NCI-H2196 treated with DMSO at 0.1 percent for 48 hours (cell line): Measurements from ENCODE around the gene PKN3.
A peak's percentile ranks its signal among the peaks of the same experiment; 100 is the strongest.

ENCODE experiments used
- DNase-seq: peaks from one replicate; lab custom pipeline; 2025; ENCODE audit not compliant: unreplicated experiment; lab: John Stamatoyannopoulos, UW

The PKN3 gene

DNA sequence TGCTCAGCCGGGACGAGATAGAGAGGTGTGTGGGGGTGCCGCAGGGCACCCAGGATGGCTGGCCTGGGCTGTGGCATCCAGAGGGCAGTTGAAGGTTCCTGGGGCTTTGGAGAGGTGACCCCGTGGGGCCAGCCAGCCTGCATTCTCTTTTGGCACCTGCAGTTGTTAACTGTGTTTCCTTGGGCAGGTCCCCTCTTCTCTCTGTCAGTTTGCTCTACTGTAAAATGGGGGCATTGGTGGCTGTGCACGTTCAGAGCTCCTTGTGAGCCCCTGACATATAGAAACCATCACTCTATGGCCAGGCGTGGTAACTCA is 13.1 kb downstream of the PKN3 start:
- DNase-seq: no peak

DNA sequence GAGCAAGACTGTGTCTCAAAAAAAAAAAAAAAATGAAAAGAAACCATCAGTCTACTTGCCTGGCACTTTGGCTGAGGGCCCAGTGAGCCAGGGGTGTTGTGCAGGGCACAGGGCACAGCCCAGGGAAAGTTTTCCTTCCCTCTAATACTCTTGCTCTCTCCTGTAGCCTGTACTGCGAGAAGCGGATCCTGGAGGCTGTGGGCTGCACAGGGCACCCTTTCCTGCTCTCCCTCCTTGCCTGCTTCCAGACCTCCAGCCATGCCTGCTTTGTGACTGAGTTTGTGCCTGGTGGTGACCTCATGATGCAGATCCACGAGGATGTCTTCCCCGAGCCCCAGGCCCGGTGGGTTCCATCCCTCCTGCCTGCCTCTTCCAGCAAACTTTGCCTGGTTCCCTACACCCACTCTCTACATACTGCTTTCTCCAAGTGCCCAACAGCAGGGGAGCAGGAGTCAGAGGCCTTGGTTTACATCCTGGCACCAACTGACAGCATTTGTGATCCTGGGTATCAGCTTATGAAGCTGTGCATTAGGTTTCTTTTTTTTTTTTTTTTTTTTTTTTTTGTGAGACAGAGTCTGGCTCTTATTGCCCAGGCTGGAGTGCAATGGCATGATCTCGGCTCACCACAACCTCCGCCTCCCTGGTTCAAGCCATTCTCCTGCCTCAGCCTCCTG is 14.4 kb downstream of the PKN3 start:
- no peak for DNase-seq

DNA sequence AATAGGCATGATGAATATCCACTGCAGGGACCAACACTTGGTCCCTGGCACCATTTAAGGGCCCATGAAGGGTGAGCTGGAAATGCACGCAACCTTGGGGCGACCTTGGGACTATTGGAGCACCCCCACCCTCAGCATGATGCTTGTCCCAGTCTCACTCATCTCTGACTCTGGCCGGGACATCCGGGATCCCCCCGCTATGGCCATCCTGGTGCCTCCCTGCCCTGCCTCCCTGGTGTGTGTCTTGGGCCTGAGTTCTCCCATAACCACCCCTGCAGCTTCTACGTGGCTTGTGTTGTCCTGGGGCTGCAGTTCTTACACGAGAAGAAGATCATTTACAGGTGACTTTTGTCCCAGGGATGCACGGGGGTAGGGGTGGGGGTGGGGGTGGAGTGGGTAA is 15.7 kb downstream of the PKN3 start:
- DNase-seq: no peak

DNA sequence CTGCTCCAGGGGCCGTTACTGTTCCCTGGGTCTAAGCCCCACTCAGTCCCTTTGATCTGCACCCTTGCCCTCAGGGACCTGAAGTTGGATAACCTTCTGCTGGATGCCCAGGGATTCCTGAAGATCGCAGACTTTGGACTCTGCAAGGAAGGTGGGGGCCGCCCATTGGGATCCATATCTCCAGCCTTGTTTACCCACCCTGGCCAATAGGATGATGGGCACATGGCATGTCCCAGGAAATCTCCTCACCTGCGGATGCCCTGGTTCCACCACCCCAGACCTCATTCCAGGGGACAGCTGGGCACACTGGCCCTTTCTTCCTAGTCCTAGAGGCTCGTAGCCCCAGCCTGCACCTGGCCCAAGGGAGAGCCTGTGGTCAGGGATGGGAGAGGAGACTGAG is 16.2 kb downstream of the PKN3 start:
- no peak for DNase-seq

DNA sequence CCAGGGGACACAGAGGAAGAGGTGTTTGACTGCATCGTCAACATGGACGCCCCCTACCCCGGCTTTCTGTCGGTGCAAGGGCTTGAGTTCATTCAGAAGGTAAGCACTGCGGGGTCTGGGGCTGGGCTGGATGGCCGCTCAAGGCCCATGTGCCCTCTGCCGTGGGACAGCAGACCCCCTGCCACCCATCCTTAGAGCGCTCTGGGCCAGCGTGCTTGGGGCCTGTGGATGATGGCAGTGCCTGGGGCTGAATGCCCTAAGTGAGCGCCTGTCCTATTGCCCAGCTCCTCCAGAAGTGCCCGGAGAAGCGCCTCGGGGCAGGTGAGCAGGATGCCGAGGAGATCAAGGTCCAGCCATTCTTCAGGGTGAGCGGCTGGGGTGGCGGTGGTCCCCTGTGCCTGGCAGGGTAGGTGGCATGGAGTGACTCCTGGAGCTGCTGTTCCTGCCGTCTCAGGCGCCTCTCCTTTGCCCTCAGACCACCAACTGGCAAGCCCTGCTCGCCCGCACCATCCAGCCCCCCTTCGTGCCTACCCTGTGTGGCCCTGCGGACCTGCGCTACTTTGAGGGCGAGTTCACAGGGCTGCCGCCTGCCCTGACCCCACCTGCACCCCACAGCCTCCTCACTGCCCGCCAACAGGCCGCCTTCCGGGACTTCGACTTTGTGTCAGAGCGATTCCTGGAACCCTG is 17.8 kb downstream of the PKN3 start:
- DNase-seq: no peak

DNA sequence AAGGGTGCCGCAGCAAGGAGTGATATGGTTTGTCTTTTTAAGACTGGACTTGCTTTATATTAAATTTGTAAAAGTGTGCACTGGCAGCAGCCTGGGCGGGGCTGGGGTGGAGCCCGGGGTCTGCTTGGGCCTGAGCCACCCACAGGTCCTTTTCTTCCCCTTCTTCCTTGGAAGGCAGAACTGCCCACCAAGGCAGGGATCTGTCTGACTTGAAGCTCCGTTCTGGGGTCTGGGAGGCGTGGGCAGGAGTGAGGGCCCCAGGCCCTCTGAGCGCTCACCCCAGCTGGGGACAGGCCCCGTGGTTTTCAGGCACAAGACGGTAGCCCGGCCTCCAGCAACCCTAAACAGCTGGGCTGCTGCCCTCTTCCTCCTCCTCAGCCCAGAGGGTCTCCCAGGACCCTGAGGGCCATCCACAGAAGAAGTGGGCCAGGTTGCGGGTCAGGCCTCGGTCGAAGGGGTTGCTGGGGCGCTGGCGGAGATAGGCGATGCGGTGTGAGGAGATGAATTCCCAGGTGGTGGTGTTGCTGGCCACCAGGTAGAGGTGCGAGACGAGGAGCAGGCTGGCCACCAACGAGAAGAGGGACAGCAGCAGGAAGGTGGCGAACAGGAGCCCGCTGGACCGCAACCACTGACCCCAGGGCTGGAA is 18.7 kb downstream of the PKN3 start:
- DNase-seq: no peak

DNA sequence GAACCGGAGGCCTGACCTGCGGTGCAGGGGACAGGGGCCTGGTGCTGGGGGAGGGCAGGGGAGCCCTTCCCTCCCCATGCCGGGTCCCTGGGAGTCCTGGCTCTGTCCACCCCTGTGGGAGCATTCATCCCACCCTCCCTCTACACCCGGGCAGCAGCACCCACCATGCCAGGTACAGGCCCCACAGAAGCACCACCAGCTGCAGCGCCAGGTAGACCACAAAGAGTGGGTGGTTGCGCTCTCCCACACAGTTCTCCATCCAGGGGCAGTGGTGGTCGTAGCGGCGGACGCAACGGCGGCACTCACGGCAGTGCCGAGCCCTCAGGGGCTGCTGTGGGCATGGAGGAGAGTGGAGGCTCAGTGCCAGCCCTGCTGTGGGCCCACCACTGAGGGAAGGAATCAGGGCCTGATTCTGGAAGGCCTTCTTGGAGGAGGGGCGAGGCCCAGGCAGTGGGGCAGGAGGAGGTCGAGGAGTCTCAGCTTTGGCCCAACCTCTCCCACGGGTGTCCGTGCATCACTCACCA is 19.2 kb downstream of the PKN3 start:
- DNase-seq: no peak

DNA sequence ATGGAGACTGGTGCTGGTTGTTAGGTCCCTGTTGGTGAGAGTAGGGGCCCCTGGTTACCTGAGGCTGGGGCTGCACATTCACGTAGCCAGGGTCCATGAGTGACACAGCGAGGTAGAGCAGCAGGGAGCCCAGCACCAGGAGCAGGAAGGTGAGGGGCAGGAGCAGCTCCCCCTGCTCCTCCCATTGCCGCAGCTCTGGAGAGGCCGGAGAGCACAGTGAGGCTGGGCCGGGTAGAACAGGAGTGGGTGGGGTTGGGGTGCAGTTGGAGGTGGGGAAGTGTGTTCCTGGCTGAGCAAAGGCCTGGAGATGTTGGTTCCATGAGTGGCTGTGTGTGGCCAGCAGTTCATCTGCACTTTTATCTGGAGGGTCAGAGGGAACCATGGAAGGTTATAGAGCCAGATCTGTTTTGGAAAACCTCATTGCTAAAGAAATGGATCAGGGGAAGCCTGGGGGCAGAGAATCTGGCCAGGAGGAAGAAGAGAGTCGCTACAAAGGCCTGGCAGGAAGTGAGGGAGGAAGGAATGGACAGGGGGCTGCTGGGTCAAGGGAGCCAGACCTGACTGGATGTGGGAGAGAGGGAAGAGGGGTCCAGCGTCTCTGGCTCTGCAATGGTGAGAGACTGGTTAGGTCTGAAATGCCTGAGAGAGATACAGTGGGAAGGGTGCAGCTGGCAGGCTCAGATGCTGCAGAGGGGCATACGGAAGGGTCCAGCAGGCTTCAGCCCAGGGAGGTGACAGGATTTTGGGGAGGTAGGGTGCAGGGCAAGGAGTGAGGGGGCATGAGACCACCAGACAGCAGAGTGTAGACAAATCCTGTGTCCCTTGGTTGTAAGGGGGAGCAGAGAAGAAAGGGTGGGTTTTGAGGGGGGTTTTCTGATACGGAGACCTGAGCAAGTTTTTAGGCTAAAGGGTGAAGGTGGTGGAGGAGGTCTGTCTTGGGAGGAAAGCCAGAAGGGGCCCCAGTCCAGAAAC is 20.4 kb downstream of the PKN3 start:
- DNase-seq: no peak

DNA sequence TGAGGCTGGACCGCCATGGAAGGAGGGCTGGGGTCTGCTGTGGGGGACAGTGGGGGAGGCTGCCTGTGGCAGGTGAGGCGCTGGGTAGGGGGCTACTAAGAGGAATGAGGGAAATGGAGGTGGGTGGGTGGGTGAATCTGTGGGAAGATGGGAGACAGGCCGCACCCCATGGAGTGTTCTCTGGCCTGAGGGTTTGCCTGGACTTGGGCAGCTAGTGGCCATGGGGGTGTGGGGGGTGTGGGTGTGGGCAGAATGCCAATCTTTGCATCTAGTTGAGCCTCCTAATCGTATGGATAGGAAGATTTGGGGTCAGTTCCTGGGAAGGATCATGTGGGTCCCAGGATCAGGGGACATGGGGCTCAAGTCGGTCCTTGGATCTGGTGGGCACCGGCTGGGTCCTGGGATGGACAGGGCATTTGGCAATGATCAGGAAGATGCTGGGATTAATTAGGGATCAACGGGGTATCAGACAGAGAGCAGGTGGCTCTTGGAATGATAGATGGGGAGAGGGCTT is 21.1 kb downstream of the PKN3 start:
- no peak for DNase-seq

DNA sequence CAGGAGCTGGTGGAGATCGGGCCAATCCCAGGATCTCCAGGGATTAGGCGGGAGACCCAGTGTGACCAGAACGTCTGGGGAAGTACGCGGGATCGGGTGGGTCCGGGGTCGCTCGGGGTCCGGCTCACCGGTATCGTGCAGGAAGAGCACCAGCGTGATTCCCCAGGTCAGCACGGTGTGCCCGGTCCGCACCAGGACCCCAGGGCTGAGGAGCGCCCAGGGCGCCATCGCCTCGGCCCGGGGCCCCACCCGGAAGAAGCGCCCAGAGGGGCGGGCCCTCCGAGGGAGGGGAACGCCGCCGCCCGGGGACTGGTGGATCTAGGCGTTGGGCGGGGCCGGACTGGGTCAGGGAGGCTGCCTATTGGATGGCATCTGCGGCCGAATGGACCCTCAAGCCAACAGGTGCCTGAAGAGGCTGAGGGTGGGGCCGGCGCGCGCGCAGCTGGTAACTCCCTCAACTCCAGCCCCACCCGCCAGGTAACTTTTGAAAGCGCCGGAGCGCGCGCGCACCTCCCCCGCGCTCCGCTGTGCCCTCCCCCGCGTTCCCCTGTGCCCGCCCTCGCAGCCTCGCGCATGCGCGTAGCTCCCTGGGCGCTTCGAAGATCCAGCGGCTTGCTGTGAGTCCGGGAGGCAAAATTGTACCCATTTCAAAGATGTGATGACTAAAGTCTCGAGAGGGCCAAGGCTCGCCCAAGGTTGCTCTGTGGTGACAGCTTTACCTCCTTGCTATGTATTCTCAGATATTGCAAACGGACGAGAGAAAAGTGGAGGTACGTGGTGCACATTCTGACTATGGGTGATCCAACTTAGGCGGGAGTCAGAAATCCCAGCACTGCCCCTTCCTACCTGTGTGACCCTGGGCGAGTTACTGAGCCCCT is 21.8 kb downstream of the PKN3 start, which contains the start of gene ZDHHC12:
Gene ZDHHC12, minus strand, starts transcription at position 262 of the 878 bp plus-strand sequence. Its CDS starts 34 bp downstream, at position 228.
- peak; percentile 99 for DNase-seq

DNA sequence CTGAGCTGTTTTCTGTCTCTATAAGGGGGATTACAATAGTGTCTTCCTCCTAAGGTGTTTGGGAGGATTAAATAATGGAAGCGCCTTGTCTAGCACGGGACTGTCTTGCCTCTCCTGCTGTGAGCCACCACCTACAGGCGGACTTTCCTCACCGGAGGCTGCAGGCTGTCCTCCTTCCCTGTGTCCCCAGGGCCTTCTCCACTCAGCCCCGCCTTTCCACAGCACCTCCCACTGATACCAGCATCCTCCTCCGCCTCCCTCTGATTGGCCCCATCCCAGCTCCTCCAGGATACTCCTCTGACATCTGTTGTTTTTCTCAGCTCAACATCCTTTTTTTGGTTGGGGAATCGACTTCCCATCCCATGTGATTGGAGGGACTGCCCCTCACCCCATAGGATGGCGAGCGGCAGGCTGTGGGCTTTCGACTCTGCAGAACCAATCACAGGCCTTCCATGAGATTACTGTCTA is 22.5 kb downstream of the PKN3 start:
- DNase-seq: peak; percentile 83

DNA sequence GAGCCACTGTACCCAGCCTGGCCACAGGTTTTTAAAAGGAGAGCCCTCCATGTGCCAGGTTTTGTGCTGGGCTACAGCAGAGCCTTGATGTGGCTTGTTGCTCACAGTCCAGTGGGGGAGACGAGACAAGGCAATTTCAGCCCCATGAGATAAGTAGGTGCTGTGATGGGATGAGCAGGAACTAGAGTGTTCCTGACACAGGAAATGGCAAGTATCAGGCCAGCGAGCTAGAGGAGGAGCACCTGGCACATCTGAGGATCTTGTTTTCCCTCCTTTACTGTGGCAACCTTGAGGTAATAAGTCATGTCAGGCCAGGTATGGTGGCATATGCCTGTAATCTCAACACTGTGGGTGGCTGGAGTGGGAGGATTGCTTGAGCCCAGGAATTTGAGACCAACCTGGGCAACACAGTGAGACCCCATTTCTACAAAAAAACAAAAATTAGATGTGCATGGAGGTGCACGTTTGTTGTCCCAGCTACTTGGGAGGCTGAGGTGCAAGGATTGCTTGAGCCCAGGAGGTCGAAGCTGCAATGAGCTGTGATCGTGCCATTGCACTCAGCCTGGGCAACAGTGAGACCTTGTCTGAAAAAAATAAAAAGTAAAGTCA is 25.4 kb downstream of the PKN3 start:
- no peak for DNase-seq

DNA sequence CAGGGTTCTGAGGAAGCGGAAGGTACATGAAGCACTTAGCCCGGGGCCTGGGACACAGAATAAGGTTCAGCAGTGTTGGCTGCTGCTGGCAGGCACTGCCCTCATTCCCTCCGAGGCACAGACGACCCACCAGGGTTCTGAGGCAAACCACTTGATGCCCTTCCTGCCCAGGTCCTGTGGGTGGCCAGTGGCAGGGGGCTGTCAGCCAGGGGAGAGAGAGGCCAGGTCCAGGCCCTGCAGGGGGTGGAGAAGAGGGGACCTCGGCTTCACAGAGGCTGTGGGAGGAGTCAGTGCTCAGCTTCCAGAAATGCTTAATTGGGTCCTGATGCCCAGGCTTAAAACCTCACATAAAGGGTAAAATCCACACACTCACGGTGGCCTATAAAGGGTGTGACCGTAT is 26.0 kb downstream of the PKN3 start:
- no peak for DNase-seq

DNA sequence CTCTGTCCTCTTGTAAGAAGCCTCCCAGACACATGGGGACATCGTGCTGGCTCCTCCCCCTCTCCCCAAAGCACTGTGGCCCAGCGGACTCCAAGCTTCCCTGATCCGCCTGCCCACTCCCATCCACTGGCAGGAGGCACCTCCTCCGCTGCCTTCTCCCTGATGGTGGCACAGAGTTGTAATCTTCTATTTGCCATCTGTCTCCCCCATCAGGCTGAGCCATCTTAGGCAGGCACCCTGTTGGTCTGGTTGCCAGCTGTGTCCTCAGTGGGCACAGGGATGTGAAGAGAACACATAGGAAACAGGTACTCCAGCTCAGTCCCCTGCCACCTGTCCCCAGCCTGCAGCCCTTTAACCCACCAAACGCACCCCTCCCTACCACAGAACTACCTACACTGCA is 27.0 kb downstream of the PKN3 start:
- no peak for DNase-seq

DNA sequence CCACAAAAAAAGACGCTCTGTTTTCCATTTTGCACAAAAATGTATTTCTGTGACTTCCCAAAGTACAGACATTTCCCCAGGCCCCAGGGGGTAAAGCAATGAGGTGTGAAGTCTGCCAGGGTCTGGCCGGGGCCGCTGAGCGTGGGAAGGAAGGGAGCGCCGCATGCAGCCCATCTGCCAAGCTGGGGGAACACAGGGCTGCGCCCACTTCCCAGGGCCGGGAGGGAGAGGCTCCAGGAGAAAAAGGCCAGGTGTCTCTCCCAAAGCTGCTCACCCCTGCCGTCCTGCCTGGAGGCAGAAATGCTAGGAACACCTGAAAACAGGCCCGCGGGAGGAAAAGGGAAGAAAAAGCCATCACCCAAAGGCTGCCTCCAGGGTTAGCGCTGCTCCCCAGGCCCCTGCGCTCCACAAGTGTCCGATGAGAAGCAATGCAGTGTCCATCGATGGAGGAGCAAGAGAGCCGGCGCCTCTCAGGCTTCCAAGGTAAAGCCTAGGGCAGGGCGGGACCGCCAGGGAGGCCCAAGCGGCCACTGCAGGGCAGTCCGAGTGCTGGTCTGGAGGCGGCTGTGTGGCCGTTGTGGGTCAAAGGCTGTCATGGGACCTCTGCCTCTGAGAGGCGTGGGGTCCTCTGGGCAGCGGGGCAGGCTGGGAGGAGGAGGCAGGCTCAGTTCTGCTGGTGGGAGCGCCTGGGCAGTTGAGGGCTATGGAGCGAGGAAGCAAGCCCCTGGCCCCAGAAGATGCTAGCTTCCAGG is 27.6 kb downstream of the PKN3 start:
- no peak for DNase-seq

DNA sequence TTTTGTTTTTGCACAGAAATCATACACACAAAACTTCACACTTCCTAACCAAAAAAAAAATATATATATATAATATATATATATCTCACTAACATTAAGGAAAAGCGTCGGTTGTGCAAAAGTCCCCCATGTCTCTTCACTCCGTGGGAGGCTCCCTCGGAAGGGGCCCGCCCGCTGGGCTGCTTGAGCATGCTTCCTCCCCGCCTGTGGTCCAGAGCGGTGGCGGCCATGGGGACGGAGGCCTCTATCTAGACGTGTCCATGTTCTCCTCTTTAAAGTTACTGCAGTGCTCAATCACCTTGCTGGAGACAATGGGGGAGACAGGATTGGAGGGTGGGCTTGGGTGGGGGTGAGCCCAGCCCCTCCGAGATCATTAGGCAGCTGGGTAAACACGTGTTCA is 28.8 kb downstream of the PKN3 start:
- DNase-seq: no peak

DNA sequence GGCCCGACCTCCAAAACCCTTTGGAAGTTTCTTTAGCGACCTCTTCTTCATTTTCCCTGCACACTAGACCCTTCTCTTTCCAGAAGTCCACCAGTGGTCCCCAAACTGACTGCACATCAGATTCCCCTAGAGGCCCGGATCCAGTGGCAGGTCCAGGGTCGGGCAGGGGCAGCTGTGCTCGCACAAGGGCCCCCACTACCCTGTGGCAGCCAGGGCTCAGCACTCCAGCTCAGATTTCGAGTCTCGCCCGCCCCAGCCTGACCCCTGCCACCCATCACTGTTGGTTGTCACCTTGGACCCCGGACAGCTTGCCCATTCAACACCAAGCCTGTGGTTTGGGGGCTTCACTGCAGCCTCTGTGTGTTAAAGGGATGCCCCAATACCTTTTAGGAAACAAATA is 29.4 kb downstream of the PKN3 start:
- DNase-seq: no peak

DNA sequence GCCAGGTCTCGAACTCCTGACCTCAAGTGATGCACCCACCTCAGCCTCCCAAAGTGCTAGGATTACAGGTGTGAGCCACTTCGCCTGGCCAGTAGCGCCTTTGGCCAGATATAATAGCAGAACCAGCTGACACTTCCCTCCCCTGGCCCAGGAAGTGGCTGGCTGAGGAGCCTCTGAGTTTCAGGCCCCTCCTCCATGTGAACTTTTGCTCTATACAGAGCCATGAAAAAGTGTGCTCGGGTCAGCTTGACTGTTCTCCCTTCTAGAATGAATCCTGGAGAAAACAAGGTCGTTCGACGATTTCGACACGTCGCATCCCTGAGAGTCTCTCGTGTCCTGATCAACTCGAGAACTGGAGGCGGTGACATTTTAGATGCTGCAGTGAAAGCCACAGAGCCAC is 30.3 kb downstream of the PKN3 start:
- DNase-seq: no peak

DNA sequence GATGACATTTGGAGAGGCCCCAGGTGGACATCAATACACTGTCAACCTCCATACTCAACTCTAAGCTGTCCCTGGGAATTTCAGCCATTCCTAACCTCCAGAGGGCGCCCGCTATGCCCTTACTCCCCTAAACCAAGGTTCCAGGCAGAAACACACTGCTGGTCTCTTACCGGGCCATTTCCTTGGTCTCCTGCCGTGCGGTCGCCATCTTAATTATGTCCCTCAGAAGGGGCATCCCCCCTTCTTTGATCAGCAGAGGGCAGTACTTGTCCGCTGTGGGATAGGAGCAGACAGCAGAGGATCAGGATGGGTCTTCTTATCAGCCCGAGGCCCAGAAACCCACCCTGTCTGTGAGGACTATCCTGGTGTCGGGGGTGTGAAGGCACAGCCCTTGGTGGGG is 31.0 kb downstream of the PKN3 start:
- peak; percentile 42 for DNase-seq
